SK-N-MC (cell line): ENCODE measurements around the gene ABLIM2.

Source experiments
- EZH2 ChIP-seq: fragments of 200-600 bp; sonication (generic); IDR thresholded peaks from one replicate; pipeline ENCODE4 v1.6.1; 2017; ENCODE audit warnings: antibody characterized with exemption
- POLR2AphosphoS5 ChIP-seq: IDR thresholded peaks from 2 replicates; pipeline ENCODE4 v1.6.1; 2012; ENCODE audit warnings: mild to moderate bottlenecking, low read depth, low read length, borderline replicate concordance

DNA sequence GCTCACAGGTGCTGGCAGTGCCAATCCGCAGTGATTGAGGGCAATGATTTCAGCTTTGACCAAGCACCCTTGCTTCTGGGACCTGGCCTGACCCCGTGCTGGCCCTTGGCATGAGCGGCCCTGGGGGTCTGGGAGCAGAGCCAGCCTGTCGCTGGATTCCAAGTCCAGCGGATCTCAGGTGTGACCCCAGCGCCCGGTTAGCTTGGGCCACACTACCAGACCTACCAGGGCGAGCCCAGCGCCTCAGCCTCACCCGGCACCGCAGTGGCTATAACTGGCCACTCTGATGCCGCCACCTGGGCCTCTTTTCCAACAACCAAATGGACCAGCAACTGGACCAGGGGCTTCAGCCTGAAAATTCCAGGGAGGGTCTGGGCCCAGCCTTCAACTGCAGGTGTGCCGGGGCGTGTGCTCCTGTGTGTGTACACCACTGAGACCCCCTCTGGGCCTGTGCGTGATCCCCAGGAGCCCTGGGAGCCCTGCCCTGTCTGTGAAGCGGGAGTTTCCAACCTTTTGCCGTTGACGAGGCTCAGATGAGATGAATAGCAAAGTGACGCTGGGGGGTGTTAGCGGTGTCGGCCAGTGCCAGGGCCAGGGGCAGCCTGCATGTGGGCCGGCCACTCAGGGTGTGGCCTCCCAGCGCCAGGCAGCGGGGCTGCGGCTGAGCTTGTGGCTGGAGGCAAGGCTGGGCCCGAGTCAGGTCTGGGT, 41.1 kb upstream of the ABLIM2 start:
- TF ChIP-seq EZH2 (no peak), POLR2AphosphoS5 (no peak)
